Cardiac septum (tissue), 1 donor: Measurements from ENCODE around the gene ICAM3. TPM values are rescaled to one million over a fixed set of nuclear protein-coding genes. Genes with fewer than 3 reads are reported as not detected.

Experiments used
- total RNA-seq: library from RNA; stranded (reverse); fragmentation: NEBNext Ultra II Directional; extraction: Animal tissue kit (Norgen Biotek cat#: 25700); gene quantifications from one replicate; pipeline ENCODE4 v1.2.1, GENCODE V29; 2021
- donor health status: DM: no; HTN: no; CAD: no.

Gene ICAM3
- total RNA-seq, 1 donor from 2014 or later, result 14.4 TPM

Other genes starting within 250 kb of the ICAM3 start
- gene ANGPTL6, start 236.9 kb downstream of the ICAM3 start, total RNA-seq, result 0.19 TPM
- 29.5 TPM for gene PPAN, start 233.3 kb downstream of the ICAM3 start, total RNA-seq
- gene P2RY11, start 227.9 kb downstream of the ICAM3 start, total RNA-seq, result 10.0 TPM
- 126 TPM for gene EIF3G, start 219.7 kb downstream of the ICAM3 start, total RNA-seq
- 27.3 TPM for gene DNMT1, start 144.7 kb downstream of the ICAM3 start, total RNA-seq
- gene S1PR2, start 108.3 kb downstream of the ICAM3 start, total RNA-seq, result 3.6 TPM
- gene MRPL4, start 87.4 kb downstream of the ICAM3 start, total RNA-seq, result 71.8 TPM
- gene ICAM1, start 68.5 kb downstream of the ICAM3 start, total RNA-seq, result 9.8 TPM
- gene ICAM4, start 52.7 kb downstream of the ICAM3 start, total RNA-seq, result 0.46 TPM
- 0.67 TPM for gene ICAM5, start 49.7 kb downstream of the ICAM3 start, total RNA-seq
- gene ZGLP1, start 29.8 kb downstream of the ICAM3 start, total RNA-seq, result 1.9 TPM
- gene FDX2, start 23.6 kb downstream of the ICAM3 start, total RNA-seq, result 16.9 TPM
- 17.8 TPM for gene RAVER1, start 6.1 kb downstream of the ICAM3 start, total RNA-seq
- gene TYK2, start 40.9 kb upstream of the ICAM3 start, total RNA-seq, result 66.2 TPM
- gene CDC37, start 63.9 kb upstream of the ICAM3 start, total RNA-seq, result 140 TPM
- 8.2 TPM for gene PDE4A, start 80.9 kb upstream of the ICAM3 start, total RNA-seq
- 66.7 TPM for gene KEAP1, start 163.7 kb upstream of the ICAM3 start, total RNA-seq
- 0.75 TPM for gene S1PR5, start 177.8 kb upstream of the ICAM3 start, total RNA-seq
- 47.6 TPM for gene ATG4D, start 204.3 kb upstream of the ICAM3 start, total RNA-seq
- 10.8 TPM for gene KRI1, start 226.4 kb upstream of the ICAM3 start, total RNA-seq
- gene CDKN2D, start 229.4 kb upstream of the ICAM3 start, total RNA-seq, result 14.9 TPM
- not detected for gene AP1M2, start 247.7 kb upstream of the ICAM3 start, total RNA-seq